DND-41 (cell line): ENCODE data around the gene NCF2.

Experiments used
- ATAC-seq: fragments of 200-7000 bp; cut with Tn5 transposase; 3 replicates; pipeline ENCODE4 v1.9.1; 2021; ENCODE audit warnings: low read depth; ENCODE audit not compliant: insufficient read depth
- DNase-seq: peaks from one replicate; pipeline ENCODE4 v3.0.0-alpha.2; 2020
- H2AFZ ChIP-seq: 2 replicates; pipeline ENCODE4 v1.6.0; 2012; ENCODE audit warnings: low read depth, low read length
- H3K27ac ChIP-seq: 2 replicates; pipeline ENCODE4 v1.5.1; 2012; ENCODE audit warnings: low read length, inconsistent platforms
- H3K27me3 ChIP-seq: fragments of 200-600 bp; sonication (generic); 2 replicates; pipeline ENCODE4 v1.6.0; 2012; ENCODE audit warnings: low read length, mild to moderate bottlenecking, inconsistent platforms; ENCODE audit not compliant: insufficient read depth, poor library complexity
- H3K36me3 ChIP-seq: 2 replicates; pipeline ENCODE4 v1.5.1; 2012; ENCODE audit warnings: low read length, inconsistent platforms; ENCODE audit not compliant: insufficient read depth
- H3K4me1 ChIP-seq: 2 replicates; pipeline ENCODE4 v1.5.1; 2012; ENCODE audit warnings: mild to moderate bottlenecking, low read length; ENCODE audit not compliant: insufficient read depth
- H3K4me2 ChIP-seq: 2 replicates; pipeline ENCODE4 v1.6.0; 2012; ENCODE audit warnings: mild to moderate bottlenecking, moderate library complexity, low read length, inconsistent platforms; ENCODE audit not compliant: insufficient read depth
- H3K4me3 ChIP-seq, 2 experiments: fragments of 200-600 bp in 1 of 2; shearing (Covaris generic) in 1 of 2; 2 replicates each; pipeline ENCODE4 v1.5.1; 2012 to 2016; ENCODE audit warnings: inconsistent platforms in 2 of 2, low read length in 2 of 2, mild to moderate bottlenecking in 2 of 2, low read depth in 1 of 2, moderate library complexity in 1 of 2
- H3K79me2 ChIP-seq: 2 replicates; pipeline ENCODE4 v1.6.0; 2012; ENCODE audit warnings: low read length, inconsistent platforms; ENCODE audit not compliant: insufficient read depth
- H3K9ac ChIP-seq: 2 replicates; pipeline ENCODE4 v1.6.0; 2012; ENCODE audit warnings: low read depth, mild to moderate bottlenecking, inconsistent platforms, low read length, moderate library complexity
- H3K9me3 ChIP-seq: 2 replicates; pipeline ENCODE4 v1.5.1; 2012; ENCODE audit warnings: low read length, moderate library complexity, mild to moderate bottlenecking, inconsistent platforms; ENCODE audit not compliant: insufficient read depth, severe bottlenecking
- H4K20me1 ChIP-seq: 2 replicates; pipeline ENCODE4 v1.6.0; 2012; ENCODE audit warnings: low read length; ENCODE audit not compliant: insufficient read depth
- CTCF ChIP-seq: IDR thresholded peaks from 2 replicates; pipeline ENCODE4 v1.5.1; 2012; ENCODE audit warnings: borderline replicate concordance, low read length, moderate library complexity, mild to moderate bottlenecking; ENCODE audit not compliant: poor library complexity, severe bottlenecking; ENCODE audit errors: extremely low read depth
- EZH2 ChIP-seq: IDR thresholded peaks from 3 replicates; pipeline ENCODE4 v1.6.1; 2012; ENCODE audit warnings: borderline replicate concordance, low read depth, mild to moderate bottlenecking, moderate library complexity, low read length, inconsistent platforms; ENCODE audit not compliant: severe bottlenecking

NCF2 gene

GRCh38 chr1:183570451-183570850 lies 19.8 kb downstream of the NCF2 start:
- H2AFZ ChIP-seq, result no peak overlapping the region
- H3K9me3 ChIP-seq, result no peaks in the 10 kb centered on the region
- H3K27me3 ChIP-seq, result no peaks in the 10 kb centered on the region
- H3K79me2 ChIP-seq, result no peaks in the 10 kb centered on the region
- TF ChIP-seq EZH2 (no peak), CTCF (no peak)
- DNase-seq (no peak), ATAC-seq (no peak)
- no peaks in the 10 kb centered on the region for H4K20me1 ChIP-seq
- H3K36me3 ChIP-seq, result no peaks in the 10 kb centered on the region
- no peaks in the 10 kb centered on the region for H3K4me1 ChIP-seq
- no peak overlapping the region for H3K27ac ChIP-seq
- no peak overlapping the region for H3K4me3 ChIP-seq
- no peak overlapping the region for H3K4me2 ChIP-seq
- H3K9ac ChIP-seq, result no peak overlapping the region

GRCh38 chr1:183569801-183570200 lies 20.5 kb downstream of the NCF2 start:
- ATAC-seq, result no peak
- no peak overlapping the region for H2AFZ ChIP-seq
- no peaks in the 10 kb centered on the region for H3K36me3 ChIP-seq
- H3K9me3 ChIP-seq, result no peaks in the 10 kb centered on the region
- H3K27ac ChIP-seq, result no peak overlapping the region
- TF ChIP-seq CTCF, result no peak
- no peaks in the 10 kb centered on the region for H4K20me1 ChIP-seq
- no peaks in the 10 kb centered on the region for H3K79me2 ChIP-seq
- no peaks in the 10 kb centered on the region for H3K4me1 ChIP-seq
- H3K4me3 ChIP-seq, result no peak overlapping the region
- DNase-seq, result no peak
- no peak overlapping the region for H3K4me2 ChIP-seq
- H3K27me3 ChIP-seq, result no peaks in the 10 kb centered on the region
- H3K9ac ChIP-seq, result no peak overlapping the region

- H3K9me3 ChIP-seq, result no peaks in the 10 kb centered on the region
- H3K36me3 ChIP-seq, result no peaks in the 10 kb centered on the region
- H3K27me3 ChIP-seq, result no peaks in the 10 kb centered on the region
- H3K9ac ChIP-seq, result no peak overlapping the region
- TF ChIP-seq CTCF, result no peak
- no peak for TF ChIP-seq EZH2
- H3K4me3 ChIP-seq, result no peak overlapping the region
- H4K20me1 ChIP-seq, result no peaks in the 10 kb centered on the region
- ATAC-seq (no peak), DNase-seq (no peak)
- H3K4me1 ChIP-seq, result no peaks in the 10 kb centered on the region
- no peaks in the 10 kb centered on the region for H3K79me2 ChIP-seq
- no peak overlapping the region for H2AFZ ChIP-seq
- no peak overlapping the region for H3K27ac ChIP-seq
- H3K4me2 ChIP-seq, result no peak overlapping the region
Observed at GRCh38 chr1:183569141-183569540, 21.1 kb downstream of the NCF2 start.
